GM06990 (cell line): ENCODE measurements around the gene CEP152.

Source experiments
- DNase-seq: peaks from one replicate; pipeline ENCODE4 v3.0.0-alpha.2; 2011; ENCODE audit not compliant: insufficient read length; ENCODE audit errors: extremely low read depth
- H3K27me3 ChIP-seq: replicated peaks from 2 replicates; pipeline ENCODE4 v1.6.0; 2011; ENCODE audit warnings: low read length; ENCODE audit not compliant: control insufficient read depth, insufficient read depth
- H3K36me3 ChIP-seq: 2 replicates; pipeline ENCODE4 v1.5.1; 2011; ENCODE audit warnings: low read length; ENCODE audit not compliant: control insufficient read depth, insufficient read depth
- H3K4me3 ChIP-seq: replicated peaks from 2 replicates; pipeline ENCODE4 v1.5.1; 2011; ENCODE audit warnings: low read depth, mild to moderate bottlenecking, control low read depth, low read length
- TF ChIP-seq, protein P1 (sequence below): IDR thresholded peaks from 2 replicates; pipeline ENCODE4 v1.5.1; 2011; ENCODE audit warnings: low read length, control low read depth, mild to moderate bottlenecking, inconsistent platforms; ENCODE audit not compliant: insufficient read depth, poor library complexity, severe bottlenecking

Gene CEP152

DNA sequence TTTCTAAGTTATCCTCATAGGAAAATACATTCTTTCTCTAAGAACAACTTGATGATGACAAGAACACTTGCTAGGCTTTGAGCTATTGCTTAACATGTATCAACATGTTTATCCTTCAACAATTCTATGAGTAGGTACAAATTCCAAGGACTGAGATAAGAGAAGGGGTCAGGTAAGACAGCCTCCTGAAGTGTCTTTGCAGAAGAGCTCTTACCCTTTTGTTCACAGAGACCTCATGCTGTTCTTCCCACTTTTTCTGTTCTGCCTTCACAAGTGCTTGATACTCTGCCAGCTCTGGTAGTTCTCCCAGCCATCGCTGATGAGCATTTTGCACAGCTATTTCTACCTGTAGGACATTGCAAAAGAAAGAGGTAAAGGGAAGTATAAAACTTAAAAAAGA, 50.9 kb downstream of the CEP152 start:
- peaks cover 2% of the 10 kb centered on the region for H3K36me3 ChIP-seq
- TF ChIP-seq, protein P1, sequence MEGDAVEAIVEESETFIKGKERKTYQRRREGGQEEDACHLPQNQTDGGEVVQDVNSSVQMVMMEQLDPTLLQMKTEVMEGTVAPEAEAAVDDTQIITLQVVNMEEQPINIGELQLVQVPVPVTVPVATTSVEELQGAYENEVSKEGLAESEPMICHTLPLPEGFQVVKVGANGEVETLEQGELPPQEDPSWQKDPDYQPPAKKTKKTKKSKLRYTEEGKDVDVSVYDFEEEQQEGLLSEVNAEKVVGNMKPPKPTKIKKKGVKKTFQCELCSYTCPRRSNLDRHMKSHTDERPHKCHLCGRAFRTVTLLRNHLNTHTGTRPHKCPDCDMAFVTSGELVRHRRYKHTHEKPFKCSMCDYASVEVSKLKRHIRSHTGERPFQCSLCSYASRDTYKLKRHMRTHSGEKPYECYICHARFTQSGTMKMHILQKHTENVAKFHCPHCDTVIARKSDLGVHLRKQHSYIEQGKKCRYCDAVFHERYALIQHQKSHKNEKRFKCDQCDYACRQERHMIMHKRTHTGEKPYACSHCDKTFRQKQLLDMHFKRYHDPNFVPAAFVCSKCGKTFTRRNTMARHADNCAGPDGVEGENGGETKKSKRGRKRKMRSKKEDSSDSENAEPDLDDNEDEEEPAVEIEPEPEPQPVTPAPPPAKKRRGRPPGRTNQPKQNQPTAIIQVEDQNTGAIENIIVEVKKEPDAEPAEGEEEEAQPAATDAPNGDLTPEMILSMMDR: no peak
- no peak for DNase-seq

DNA sequence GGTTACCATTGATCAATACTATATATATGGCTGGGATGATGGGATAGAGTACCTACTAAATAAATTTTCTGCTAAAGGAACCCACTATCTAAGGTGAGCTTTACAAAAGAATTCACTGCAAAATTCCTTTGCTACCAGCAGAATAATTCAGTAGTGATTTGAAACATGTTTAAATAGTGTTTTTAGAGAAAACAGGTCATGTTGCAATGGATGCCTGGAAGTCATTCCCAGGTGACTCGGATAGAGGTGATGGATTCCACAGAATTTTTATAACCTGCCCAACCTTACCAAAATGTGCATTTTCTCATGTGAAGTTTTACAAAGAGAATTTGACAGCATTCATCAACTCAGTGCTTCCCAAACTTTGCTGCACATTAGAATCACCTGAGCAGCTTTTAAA, 53.2 kb downstream of the CEP152 start:
- DNase-seq: no peak
- Histone ChIP-seq H3K27me3 (no peaks in the 10 kb centered on the region), H3K4me3 (no peak overlapping the region), H3K36me3 (peaks cover 2% of the 10 kb centered on the region)
- TF ChIP-seq, protein P1: no peak

More for the DNA sequence above, 50.9 kb downstream of the CEP152 start:
- no peak overlapping the region for H3K4me3 ChIP-seq
- no peaks in the 10 kb centered on the region for H3K27me3 ChIP-seq

DNA sequence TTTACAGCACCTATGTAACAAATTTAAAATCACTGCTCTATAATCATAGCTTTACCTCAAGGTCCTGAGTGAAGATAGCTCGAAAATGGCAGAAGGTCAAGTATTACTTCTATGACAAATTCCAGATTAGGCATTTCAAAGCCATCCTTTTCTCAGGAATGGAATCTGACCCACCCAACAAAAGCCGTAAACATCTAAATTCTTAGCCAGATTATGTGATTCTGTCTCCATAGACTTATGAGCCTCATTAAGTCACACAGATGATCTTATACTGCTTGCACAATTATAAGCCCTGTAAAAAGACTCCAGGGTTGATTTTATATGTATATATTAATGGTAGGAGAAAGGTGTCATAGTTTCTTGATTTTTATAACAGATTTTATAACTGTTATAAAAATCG, 56.9 kb downstream of the CEP152 start:
- Histone ChIP-seq H3K4me3 (no peak overlapping the region), H3K27me3 (no peaks in the 10 kb centered on the region), H3K36me3 (no peaks in the 10 kb centered on the region; the same call in 1 of the 2 replicates)
- DNase-seq: no peak
- TF ChIP-seq, protein P1: no peak

DNA sequence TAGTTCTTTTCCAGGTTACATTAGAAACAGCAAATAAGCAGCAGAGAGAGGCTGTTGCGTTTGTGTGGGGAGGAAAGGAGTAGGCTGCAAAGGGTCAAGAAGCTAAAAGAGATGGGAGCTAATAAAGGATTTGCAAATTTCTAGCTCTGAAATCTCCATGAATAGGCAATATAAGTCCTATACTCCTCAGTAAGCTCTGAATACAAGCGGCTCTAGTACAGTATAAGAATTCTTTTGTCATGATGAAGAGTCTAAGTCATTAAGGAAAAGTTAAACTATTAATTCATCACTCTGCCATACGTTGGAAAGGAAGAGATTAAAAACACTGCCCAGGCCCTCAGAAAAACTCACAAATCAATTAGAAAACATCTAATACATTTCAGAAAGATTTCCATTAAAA, 59.3 kb downstream of the CEP152 start:
- Histone ChIP-seq H3K4me3 (no peak overlapping the region), H3K27me3 (no peaks in the 10 kb centered on the region), H3K36me3 (no peaks in the 10 kb centered on the region; the same call in 1 of the 2 replicates)
- no peak for DNase-seq
- TF ChIP-seq, protein P1: no peak

DNA sequence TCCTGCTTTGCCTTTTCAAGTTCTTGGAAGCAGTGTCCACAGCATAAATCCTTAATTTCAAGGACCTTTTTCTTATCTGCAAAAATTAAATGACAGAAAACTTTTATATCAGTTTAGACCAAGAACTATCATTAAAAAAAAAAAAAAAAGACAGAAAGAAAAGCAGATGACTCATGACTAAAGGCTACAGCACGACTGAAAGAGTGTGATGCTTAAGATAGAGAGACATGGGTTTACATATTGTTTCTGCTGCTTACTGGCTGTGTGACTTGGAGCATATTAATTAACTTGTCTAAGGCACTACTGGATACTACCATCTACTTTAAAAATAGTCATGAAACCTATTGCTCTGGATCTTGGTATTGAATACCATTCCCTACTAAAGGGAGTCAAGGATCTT, 62.3 kb downstream of the CEP152 start:
- Histone ChIP-seq H3K27me3 (no peaks in the 10 kb centered on the region), H3K36me3 (no peaks in the 10 kb centered on the region), H3K4me3 (no peak overlapping the region)
- no peak for DNase-seq
- TF ChIP-seq, protein P1: no peak

DNA sequence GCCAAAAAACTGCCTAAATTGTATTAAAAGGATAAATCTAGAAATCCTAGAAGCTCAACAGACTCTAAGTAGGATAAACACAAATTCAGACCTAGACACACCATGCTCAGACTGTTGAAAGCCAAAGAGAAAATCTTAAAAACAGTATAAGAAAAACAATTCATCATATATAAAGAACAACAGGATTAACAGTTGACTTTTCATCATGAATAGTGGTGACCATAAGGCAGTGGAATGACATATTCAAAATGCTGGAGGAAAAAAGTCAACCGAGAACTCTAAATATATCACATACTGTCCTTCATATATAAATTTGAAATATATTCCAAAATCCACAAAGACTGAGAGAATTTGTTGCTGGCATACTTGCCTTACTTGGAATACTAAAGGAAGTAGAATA, 77.3 kb downstream of the CEP152 start:
- H3K27me3 ChIP-seq: no peaks in the 10 kb centered on the region
- TF ChIP-seq, protein P1: no peak
- no peak for DNase-seq
- H3K4me3 ChIP-seq: no peak overlapping the region
- no peaks in the 10 kb centered on the region for H3K36me3 ChIP-seq
